ENCODE results near the gene PTDSS2. TPM values are rescaled to one million over a fixed set of nuclear protein-coding genes. Genes with fewer than 3 reads are reported as not detected.

The PTDSS2 gene
- total RNA-seq, 1 donor from 2014 or later: 32.9 TPM

DNA sequence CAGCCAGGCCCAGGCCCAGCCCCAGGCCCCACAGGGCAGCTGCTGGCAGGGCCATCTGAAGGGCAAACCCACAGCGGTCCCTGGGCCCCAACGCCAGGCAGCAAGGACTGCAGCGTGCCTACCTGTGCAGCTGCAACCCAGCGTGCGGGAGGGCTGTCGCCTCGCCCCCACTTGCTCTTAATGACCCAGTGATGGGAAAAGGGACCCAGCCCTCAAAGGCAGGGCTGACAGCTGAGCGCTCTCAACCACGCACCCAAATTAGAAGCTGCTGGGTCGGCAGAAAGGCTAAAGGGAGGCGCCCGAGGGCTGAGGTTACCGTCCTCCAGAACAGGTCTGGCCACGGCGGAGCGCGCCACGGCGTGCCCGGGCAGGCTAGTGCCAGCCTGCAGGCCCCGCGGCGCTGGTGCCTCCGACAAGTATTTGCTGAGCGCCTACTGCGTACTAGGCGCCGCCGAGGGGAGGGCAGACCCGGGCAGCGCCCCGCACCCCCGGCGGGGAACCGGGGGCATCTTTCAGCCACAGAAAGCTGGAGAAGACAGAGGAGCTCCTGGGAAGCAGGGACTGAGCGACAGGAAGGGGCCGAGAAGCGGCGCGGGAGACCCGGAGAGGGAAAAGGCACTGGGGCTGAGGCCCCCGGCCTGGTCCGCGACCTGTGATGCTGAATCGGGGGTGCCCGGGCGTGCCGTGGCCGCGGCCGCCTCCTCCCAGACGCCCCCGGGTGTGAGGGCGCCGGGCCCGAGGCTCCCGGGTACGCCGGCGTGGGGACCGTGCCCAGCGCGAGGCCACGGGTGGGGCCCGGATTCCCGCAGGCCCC lies 84.5 kb downstream of the PTDSS2 start:
- intact Hi-C loops (cut with DNase I): no loop called here
- H3K9me3 ChIP-seq: no peaks in the 10 kb centered on the region
- DNase-seq (peak; percentile 75), ATAC-seq (peak in 1 of 2 donors; percentile 2)
- H3K36me3 ChIP-seq: peaks cover 33% of the 10 kb centered on the region
- H3K27me3 ChIP-seq (ENCODE audit: low read depth): peaks cover 4% of the 10 kb centered on the region
- peak overlapping the region; percentile 80 for H3K4me3 ChIP-seq
- H3K27ac ChIP-seq: peak overlapping the region; percentile 59
- H3K4me1 ChIP-seq: peaks cover 34% of the 10 kb centered on the region
- TF ChIP-seq, protein P1, sequence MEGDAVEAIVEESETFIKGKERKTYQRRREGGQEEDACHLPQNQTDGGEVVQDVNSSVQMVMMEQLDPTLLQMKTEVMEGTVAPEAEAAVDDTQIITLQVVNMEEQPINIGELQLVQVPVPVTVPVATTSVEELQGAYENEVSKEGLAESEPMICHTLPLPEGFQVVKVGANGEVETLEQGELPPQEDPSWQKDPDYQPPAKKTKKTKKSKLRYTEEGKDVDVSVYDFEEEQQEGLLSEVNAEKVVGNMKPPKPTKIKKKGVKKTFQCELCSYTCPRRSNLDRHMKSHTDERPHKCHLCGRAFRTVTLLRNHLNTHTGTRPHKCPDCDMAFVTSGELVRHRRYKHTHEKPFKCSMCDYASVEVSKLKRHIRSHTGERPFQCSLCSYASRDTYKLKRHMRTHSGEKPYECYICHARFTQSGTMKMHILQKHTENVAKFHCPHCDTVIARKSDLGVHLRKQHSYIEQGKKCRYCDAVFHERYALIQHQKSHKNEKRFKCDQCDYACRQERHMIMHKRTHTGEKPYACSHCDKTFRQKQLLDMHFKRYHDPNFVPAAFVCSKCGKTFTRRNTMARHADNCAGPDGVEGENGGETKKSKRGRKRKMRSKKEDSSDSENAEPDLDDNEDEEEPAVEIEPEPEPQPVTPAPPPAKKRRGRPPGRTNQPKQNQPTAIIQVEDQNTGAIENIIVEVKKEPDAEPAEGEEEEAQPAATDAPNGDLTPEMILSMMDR (IDR thresholded peaks at IDR 0.05): no peak

DNA sequence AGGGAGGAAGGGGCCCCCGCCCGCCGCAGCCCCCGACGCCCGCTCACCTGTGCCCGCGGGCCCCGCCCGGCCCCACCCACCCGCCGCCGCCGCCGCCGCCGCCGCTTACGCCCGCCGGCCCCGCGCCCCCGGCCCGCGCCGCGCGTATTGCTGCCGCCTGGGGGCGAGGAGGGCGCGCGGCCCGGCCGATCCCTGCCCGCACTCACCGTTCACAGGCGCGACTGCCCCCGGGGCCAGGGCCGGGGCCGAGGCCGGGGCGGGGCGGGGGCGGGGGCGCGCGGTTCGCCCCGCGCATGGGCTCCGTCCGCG lies 85.1 kb downstream of the PTDSS2 start:
- Histone ChIP-seq H3K4me1 (peaks cover 34% of the 10 kb centered on the region), H3K9me3 (no peaks in the 10 kb centered on the region), H3K36me3 (peaks cover 33% of the 10 kb centered on the region), H3K27me3 (ENCODE audit: low read depth) (peaks cover 4% of the 10 kb centered on the region), H3K27ac (peak overlapping the region; percentile 59), H3K4me3 (peak overlapping the region; percentile 80)
- DNase-seq: no peak
- intact Hi-C loops (cut with DNase I): no loop called here
- ATAC-seq: no peak
- TF ChIP-seq, protein P1 (IDR thresholded peaks at IDR 0.05): no peak

DNA sequence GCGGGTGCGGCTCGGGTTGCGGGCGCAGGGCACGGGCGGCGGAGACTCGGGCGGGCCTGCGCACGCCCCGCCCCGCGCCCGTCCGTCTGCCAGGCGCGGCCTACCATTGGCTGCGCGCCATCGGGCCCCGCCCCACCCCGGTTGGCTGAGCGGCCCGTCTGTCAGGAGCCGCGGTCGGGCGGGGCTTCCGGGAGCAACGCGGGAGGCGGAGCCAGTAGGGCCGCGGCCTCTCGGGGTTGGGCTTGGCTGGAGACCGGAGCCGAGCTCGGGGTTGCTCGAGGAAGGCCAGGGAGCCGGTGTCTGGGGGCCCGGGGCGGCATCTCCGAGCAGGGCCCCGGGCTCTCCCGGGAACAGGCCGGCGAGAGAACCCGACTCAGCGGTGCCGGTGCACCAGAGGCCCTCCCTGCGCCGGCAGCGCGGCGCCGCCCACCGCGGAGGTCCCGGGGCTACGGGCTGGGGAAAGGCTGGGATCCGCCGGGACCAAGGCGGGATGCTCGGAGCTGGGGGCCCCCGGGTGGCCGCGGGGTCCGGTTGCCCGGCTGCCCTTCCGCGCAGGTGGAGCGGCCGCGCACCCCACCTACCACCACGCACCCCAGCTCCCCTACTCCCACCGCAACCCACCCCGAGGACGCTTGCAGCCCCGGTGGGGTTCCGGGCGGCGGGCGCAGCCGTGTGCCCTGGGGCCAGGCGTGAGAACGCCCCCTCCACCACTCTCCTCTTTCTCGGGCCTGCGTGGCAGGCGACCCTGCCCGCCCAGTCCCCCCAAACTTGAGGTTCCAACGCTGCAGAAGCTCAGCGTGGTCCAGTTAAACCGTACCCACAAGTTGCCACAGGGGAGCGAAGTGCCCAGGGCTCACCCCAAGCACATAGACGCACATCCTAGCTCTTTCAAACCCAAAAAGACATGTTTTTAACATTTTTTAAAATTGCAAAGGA lies 85.7 kb downstream of the PTDSS2 start, which contains the start of gene HRAS:
TSS of gene HRAS (minus strand) at position 58 of the 936 bp plus-strand sequence.
- Histone ChIP-seq H3K27me3 (ENCODE audit: low read depth) (peaks cover 4% of the 10 kb centered on the region), H3K27ac (peak within 1 kb of the TSS; percentile 85), H3K4me1 (peaks cover 34% of the 10 kb centered on the region), H3K4me3 (peak within 1 kb of the TSS; percentile 80), H3K36me3 (peaks cover 33% of the 10 kb centered on the region), H3K9me3 (no peaks in the 10 kb centered on the region)
- ATAC-seq (peak; percentile 92), DNase-seq (peak; percentile 95)
- TF ChIP-seq, protein P1 (IDR thresholded peaks at IDR 0.05): no peak
- intact Hi-C loops (cut with DNase I): no loop called here

DNA sequence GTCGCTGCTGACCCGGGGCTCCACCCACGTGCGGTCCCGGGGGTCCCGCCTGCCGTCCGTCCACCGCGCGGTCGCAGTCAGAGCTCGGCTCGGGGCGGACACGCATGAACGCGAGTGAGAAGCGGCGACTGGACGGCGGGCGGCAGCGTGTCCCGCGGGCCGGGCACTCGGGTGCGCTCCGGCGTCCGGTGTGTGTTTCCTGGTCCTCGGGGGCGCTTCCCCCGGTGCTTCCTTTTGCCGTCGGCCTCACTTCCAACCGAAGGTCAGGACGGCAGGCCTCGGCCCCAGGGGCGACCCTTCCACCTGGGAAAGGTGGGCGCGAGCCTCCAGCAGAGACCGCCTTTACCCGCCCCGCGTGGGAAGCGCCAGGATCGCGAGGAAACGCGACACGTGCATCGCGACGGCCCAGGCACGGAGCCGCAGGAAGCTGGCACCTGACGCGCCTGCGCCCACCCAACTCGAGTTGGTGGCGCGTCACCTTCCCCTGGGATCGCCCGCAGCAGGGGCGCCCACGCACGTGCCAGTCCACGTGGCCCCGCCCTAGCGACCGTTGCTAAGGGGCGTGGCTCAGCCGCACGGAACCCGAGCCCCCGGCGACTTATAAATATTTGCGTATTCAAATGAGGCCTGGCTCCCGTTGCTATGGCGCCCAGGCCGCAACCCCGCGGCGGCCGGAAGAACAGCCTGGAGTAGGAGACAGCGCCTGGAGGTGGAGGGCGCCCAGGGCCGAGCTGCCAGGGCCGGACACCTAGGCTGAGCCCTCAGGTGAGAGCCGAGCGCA lies 87.0 kb downstream of the PTDSS2 start, which contains the start of gene LRRC56:
TSS of gene LRRC56 (plus strand) at position 687 of the 781 bp plus-strand sequence. CDS start 3,158 bp downstream, outside the sequence.
- intact Hi-C loops (cut with DNase I): no loop called here
- Histone ChIP-seq H3K4me3 (peak within 1 kb of the TSS; percentile 75), H3K4me1 (peaks cover 34% of the 10 kb centered on the region), H3K27ac (peak within 1 kb of the TSS; percentile 85), H3K9me3 (no peaks in the 10 kb centered on the region), H3K36me3 (peaks cover 23% of the 10 kb centered on the region), H3K27me3 (ENCODE audit: low read depth) (peaks cover 4% of the 10 kb centered on the region)
- peak; percentile 67 to 74 for ATAC-seq
- peak; percentile 93 for DNase-seq
- TF ChIP-seq, protein P1 (IDR thresholded peaks at IDR 0.05): no peak

Data from lower lobe of right lung (tissue), 2 donors.